GM23338 (cell line): ENCODE measurements around the gene ZNF385C. TPM values are rescaled to one million over a fixed set of nuclear protein-coding genes. Genes with fewer than 3 reads are reported as not detected.

Source experiments
- EZH2 ChIP-seq: fragments of 200-600 bp; sonication (generic); IDR thresholded peaks from one replicate; pipeline ENCODE4 v1.8.0; 2017; ENCODE audit warnings: antibody characterized with exemption, mild to moderate bottlenecking, low read depth; ENCODE audit not compliant: unreplicated experiment
- JUNB ChIP-seq: IDR thresholded peaks from one replicate; pipeline ENCODE4 v1.6.1; 2016; ENCODE audit warnings: antibody characterized with exemption; ENCODE audit not compliant: unreplicated experiment
- POLR2AphosphoS5 ChIP-seq: IDR thresholded peaks from 2 replicates; pipeline ENCODE4 v1.6.1; 2016; ENCODE audit warnings: antibody characterized with exemption, low read depth
- STAT1 ChIP-seq: IDR thresholded peaks from one replicate; pipeline ENCODE4 v1.6.1; 2016; ENCODE audit warnings: antibody characterized with exemption; ENCODE audit not compliant: unreplicated experiment
- ZNF114 ChIP-seq: fragments of 250-450 bp; sonication (Bioruptor Pico); IDR thresholded peaks from 2 replicates; pipeline ENCODE4 v1.5.0; 2020; ENCODE audit warnings: mild to moderate bottlenecking, moderate library complexity
- ZNF331 ChIP-seq: fragments of 250-450 bp; sonication (Bioruptor Pico); IDR thresholded peaks from 2 replicates; pipeline ENCODE4 v1.5.0; 2020; ENCODE audit warnings: low read depth, mild to moderate bottlenecking, moderate library complexity
- ZNF462 ChIP-seq: fragments of 250-450 bp; sonication (Bioruptor Pico); IDR thresholded peaks from 2 replicates; pipeline ENCODE4 v1.5.0; 2020; ENCODE audit warnings: mild to moderate bottlenecking, moderate library complexity
- polyA plus RNA-seq: library from polyadenylated mRNA; unstranded; fragments of >200 nt; fragmentation: Nextera tagmentation; extraction: Ambion mirVana; gene quantifications from 2 replicates; pipeline ENCODE4 v1.2.1, GENCODE V29; 2016
- total RNA-seq: library from RNA; depleted of rRNA; stranded (reverse); fragments of >200 nt; shearing (Covaris generic); gene quantifications from 2 replicates; pipeline ENCODE4 v1.2.3, GENCODE V29; 2014
- TF ChIP-seq, protein P1 (sequence below): IDR thresholded peaks from one replicate; pipeline ENCODE4 v1.6.1; 2018; ENCODE audit warnings: antibody characterized with exemption; ENCODE audit not compliant: unreplicated experiment

ZNF385C gene
- total and polyA plus RNA-seq, 2 experiments from 2014 or later: 1.9 to 3.1 TPM

DNA sequence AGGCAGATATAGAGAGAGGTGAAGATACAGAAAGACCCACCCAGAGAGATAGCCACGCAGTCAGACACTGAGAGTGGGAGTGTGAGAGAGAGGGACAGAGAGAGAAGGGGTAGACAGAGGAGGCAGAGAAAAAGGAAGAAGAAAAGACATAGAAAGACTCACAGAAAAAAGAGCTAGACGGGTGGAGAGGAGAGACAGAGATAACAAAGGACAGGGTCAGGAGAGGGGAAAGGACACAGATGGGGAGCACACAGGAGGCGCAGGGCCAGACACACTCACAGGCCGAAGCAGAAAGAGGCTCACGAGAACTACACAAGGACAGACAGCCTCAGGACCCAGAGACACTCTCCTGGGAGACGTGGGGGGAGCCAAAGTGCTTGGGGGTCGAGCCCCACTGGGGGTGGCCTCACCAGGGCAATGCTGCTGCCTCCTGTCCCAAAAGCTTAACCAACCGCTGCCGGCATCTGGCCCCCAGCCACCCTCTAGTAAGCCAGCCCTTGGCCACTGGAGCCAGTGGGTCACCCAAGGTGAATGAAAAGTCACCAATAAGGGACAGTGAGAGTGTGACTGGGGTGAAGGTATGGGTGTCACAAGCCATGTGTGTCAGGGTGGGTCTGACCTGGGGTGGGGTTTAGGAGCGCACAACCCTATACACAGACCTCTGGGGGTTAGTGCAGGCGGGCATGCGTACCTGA, 3.8 kb downstream of the ZNF385C start (continued):
- TF ChIP-seq, protein P1, sequence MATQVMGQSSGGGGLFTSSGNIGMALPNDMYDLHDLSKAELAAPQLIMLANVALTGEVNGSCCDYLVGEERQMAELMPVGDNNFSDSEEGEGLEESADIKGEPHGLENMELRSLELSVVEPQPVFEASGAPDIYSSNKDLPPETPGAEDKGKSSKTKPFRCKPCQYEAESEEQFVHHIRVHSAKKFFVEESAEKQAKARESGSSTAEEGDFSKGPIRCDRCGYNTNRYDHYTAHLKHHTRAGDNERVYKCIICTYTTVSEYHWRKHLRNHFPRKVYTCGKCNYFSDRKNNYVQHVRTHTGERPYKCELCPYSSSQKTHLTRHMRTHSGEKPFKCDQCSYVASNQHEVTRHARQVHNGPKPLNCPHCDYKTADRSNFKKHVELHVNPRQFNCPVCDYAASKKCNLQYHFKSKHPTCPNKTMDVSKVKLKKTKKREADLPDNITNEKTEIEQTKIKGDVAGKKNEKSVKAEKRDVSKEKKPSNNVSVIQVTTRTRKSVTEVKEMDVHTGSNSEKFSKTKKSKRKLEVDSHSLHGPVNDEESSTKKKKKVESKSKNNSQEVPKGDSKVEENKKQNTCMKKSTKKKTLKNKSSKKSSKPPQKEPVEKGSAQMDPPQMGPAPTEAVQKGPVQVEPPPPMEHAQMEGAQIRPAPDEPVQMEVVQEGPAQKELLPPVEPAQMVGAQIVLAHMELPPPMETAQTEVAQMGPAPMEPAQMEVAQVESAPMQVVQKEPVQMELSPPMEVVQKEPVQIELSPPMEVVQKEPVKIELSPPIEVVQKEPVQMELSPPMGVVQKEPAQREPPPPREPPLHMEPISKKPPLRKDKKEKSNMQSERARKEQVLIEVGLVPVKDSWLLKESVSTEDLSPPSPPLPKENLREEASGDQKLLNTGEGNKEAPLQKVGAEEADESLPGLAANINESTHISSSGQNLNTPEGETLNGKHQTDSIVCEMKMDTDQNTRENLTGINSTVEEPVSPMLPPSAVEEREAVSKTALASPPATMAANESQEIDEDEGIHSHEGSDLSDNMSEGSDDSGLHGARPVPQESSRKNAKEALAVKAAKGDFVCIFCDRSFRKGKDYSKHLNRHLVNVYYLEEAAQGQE: no peak
- TF ChIP-seq EZH2 (no peak), STAT1 (no peak), ZNF114 (CRISPR knock-in tag) (no peak), ZNF462 (CRISPR knock-in tag) (no peak), JUNB (no peak), POLR2AphosphoS5 (no peak), ZNF331 (CRISPR knock-in tag) (no peak)
